HL-60 (cell line): ENCODE measurements around the gene SPATS2L.

Experiments
- DNase-seq, 2 experiments: peaks; one replicate each; pipeline ENCODE4 v3.0.0-alpha.2; 2010 to 2020; ENCODE audit warnings: low read depth in 1 of 2, low spot score in 1 of 2
- H3K27ac ChIP-seq: fragments of 250-450 bp; sonication (Bioruptor Pico); replicated peaks from 2 replicates; pipeline ENCODE4 v1.5.1; 2020; ENCODE audit warnings: mild to moderate bottlenecking, moderate library complexity
- H3K27me3 ChIP-seq: fragments of 250-450 bp; sonication (Bioruptor Pico); 2 replicates; pipeline ENCODE4 v1.5.1; 2021; ENCODE audit warnings: mild to moderate bottlenecking, moderate library complexity; ENCODE audit not compliant: insufficient read depth, poor library complexity, severe bottlenecking
- H3K4me3 ChIP-seq: replicated peaks from 2 replicates; pipeline ENCODE4 v1.5.1; 2011; ENCODE audit warnings: mild to moderate bottlenecking, control low read depth, low read length; ENCODE audit not compliant: insufficient read depth
- GABPA ChIP-seq: IDR thresholded peaks from 2 replicates; pipeline ENCODE4 v1.6.1; 2012; ENCODE audit warnings: low read depth
- POLR2AphosphoS5 ChIP-seq: IDR thresholded peaks from 2 replicates; pipeline ENCODE4 v1.6.1; 2012; ENCODE audit warnings: low read depth
- SPI1 ChIP-seq: IDR thresholded peaks from 2 replicates; pipeline ENCODE4 v1.6.1; 2012; ENCODE audit warnings: low read depth, mild to moderate bottlenecking, borderline replicate concordance
- TF ChIP-seq, protein P1 (sequence below): IDR thresholded peaks from 2 replicates; pipeline ENCODE4 v1.6.1; 2012; ENCODE audit warnings: low read depth; ENCODE audit not compliant: insufficient replicate concordance
- TF ChIP-seq, protein P2 (sequence below): IDR thresholded peaks from one replicate; pipeline ENCODE4 v1.5.1; 2011; ENCODE audit warnings: low read length, control low read depth, inconsistent platforms; ENCODE audit not compliant: insufficient read depth

SPATS2L gene

DNA sequence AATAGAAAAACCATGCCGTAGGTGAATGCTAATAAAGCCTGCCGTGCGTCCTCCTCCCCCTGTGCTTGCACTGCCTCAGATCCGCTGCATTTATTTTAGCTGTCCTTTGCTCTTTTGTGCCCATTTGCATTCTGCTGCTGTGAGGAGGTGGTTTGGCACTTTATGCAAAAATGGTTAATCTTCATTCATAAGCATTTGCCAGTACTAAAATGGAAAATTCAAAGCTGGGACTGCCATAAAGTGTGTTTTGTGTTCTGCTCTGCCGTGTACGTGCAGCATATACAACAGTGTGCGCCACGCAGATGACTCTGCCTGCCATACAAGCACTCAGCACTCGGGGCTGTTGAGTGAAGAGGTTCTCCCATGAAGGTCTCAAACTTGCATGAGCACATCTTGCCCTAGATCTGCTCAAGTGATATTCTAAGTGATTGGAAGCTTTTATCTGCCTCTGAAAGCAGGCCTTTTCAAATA, 73.6 kb downstream of the SPATS2L start:
- no peaks in the 10 kb centered on the region for H3K27me3 ChIP-seq
- DNase-seq: no peak
- H3K4me3 ChIP-seq: no peak overlapping the region
- TF ChIP-seq, protein P1, sequence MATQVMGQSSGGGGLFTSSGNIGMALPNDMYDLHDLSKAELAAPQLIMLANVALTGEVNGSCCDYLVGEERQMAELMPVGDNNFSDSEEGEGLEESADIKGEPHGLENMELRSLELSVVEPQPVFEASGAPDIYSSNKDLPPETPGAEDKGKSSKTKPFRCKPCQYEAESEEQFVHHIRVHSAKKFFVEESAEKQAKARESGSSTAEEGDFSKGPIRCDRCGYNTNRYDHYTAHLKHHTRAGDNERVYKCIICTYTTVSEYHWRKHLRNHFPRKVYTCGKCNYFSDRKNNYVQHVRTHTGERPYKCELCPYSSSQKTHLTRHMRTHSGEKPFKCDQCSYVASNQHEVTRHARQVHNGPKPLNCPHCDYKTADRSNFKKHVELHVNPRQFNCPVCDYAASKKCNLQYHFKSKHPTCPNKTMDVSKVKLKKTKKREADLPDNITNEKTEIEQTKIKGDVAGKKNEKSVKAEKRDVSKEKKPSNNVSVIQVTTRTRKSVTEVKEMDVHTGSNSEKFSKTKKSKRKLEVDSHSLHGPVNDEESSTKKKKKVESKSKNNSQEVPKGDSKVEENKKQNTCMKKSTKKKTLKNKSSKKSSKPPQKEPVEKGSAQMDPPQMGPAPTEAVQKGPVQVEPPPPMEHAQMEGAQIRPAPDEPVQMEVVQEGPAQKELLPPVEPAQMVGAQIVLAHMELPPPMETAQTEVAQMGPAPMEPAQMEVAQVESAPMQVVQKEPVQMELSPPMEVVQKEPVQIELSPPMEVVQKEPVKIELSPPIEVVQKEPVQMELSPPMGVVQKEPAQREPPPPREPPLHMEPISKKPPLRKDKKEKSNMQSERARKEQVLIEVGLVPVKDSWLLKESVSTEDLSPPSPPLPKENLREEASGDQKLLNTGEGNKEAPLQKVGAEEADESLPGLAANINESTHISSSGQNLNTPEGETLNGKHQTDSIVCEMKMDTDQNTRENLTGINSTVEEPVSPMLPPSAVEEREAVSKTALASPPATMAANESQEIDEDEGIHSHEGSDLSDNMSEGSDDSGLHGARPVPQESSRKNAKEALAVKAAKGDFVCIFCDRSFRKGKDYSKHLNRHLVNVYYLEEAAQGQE: no peak
- TF ChIP-seq, protein P2, sequence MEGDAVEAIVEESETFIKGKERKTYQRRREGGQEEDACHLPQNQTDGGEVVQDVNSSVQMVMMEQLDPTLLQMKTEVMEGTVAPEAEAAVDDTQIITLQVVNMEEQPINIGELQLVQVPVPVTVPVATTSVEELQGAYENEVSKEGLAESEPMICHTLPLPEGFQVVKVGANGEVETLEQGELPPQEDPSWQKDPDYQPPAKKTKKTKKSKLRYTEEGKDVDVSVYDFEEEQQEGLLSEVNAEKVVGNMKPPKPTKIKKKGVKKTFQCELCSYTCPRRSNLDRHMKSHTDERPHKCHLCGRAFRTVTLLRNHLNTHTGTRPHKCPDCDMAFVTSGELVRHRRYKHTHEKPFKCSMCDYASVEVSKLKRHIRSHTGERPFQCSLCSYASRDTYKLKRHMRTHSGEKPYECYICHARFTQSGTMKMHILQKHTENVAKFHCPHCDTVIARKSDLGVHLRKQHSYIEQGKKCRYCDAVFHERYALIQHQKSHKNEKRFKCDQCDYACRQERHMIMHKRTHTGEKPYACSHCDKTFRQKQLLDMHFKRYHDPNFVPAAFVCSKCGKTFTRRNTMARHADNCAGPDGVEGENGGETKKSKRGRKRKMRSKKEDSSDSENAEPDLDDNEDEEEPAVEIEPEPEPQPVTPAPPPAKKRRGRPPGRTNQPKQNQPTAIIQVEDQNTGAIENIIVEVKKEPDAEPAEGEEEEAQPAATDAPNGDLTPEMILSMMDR: no peak
- TF ChIP-seq GABPA (no peak), POLR2AphosphoS5 (no peak), SPI1 (no peak)
- H3K27ac ChIP-seq: no peak overlapping the region

DNA sequence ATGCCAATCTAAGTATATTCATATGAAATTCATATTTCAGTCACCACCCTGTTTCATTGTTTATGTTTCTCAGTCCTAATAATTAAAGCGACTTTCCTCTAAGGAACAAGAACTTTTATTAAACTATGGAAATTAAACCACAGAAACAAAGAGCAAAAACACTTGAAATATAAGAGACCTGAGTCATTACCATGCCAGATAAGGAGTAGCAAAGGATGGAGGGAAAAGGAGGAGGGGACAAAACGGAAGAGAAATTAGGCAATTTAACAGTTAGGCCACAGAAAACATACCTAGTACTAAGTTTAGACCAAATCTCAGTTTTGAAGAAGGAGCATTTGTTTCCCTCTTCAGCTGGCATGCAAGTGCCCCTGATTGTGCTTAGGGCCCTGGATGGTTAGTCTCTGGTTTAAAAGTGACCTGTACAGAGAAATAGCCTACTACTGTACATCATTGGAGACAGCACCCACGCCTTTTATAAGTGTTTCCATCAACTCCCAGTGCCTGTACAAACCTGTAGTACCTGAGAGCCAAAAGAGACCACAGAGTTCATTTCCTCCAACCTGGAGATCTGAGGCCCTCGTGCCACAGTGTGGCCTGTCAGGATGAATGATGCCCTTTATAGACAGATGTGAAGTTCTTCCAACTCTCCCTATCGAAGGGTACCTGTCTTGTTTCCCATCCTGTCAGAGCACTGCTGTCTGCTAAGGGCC, 74.5 kb downstream of the SPATS2L start:
- no peak overlapping the region for H3K4me3 ChIP-seq
- peak in 1 of 2 experiments; percentile 3 for DNase-seq
- no peak overlapping the region for H3K27ac ChIP-seq
- no peaks in the 10 kb centered on the region for H3K27me3 ChIP-seq
- TF ChIP-seq POLR2AphosphoS5: no peak

DNA sequence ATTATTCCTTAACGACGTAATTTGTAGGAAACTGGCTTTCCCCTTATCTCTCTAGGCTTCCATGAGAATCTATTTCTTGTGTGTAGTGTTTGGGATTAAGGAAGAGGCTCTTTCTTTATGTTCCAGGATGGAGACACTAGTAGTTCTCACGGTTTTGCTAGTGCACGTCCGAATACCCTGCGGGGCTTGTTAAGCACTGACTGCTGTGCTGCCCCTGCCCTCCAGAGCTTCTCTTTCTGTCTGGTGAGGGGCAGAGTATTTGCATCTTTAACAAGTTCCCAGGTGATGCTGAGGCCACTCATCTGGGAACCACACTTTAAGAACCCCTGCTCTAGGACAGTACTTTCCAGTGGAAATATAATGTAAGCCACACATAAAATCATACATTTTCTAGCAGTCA, 76.4 kb downstream of the SPATS2L start:
- DNase-seq: no peak
- TF ChIP-seq, protein P1: no peak
- TF ChIP-seq POLR2AphosphoS5: no peak
- no peak for TF ChIP-seq SPI1
- TF ChIP-seq, protein P2: no peak
- no peak for TF ChIP-seq GABPA
- Histone ChIP-seq H3K27me3 (no peaks in the 10 kb centered on the region), H3K4me3 (no peak overlapping the region), H3K27ac (no peak overlapping the region)

DNA sequence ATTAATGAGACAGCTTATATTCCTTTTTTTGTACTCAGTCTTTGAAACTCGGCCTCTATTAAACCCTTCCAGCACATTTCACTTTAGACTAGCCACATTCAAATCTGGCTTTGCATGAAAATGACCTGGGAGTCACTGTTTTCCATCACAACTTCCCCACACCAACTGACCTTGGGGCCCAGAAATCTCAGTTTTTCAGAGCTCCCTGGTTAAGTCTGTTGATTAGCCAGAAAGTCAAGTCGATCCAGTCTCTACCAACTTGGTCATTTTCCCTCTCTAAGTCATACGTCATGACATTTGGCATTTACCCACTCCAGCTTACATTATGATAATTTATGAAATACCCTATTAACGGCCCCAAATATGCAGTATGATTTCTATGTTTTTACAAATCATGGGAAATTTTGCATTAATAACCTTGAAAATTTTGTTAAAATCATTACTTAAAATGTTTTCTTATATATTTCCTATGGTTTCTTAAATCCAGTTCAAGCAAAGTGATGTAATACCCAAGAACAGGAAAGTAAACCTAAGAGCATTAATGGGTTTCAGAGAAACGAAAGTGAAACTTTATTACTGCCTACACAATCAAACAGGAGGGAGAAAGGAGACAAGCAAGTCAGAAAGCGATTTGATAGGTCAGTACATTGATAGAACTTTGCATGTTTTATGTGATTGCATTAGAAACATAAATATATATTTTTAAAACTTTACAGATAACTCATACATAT, 77.1 kb downstream of the SPATS2L start:
- no peak for TF ChIP-seq POLR2AphosphoS5
- Histone ChIP-seq H3K4me3 (no peak overlapping the region), H3K27me3 (no peaks in the 10 kb centered on the region), H3K27ac (no peak overlapping the region)
- DNase-seq: no peak
